GM11168 (cell line): ENCODE measurements around the gene POTEF.
"Not testable (repeated sequence)": the region's sequence is repeated elsewhere in the genome, so short reads cannot be mapped to it uniquely, and the experiment has no call there.

ENCODE experiments used
- in situ Hi-C: fragments of 300-500 bp; cut with MboI; formaldehyde crosslinking; loops from one replicate; pipeline ENCODE4 v1.12.0; 2022; ENCODE audit warnings: low sequenced_read_pairs; ENCODE audit not compliant: unreplicated experiment

POTEF gene

DNA sequence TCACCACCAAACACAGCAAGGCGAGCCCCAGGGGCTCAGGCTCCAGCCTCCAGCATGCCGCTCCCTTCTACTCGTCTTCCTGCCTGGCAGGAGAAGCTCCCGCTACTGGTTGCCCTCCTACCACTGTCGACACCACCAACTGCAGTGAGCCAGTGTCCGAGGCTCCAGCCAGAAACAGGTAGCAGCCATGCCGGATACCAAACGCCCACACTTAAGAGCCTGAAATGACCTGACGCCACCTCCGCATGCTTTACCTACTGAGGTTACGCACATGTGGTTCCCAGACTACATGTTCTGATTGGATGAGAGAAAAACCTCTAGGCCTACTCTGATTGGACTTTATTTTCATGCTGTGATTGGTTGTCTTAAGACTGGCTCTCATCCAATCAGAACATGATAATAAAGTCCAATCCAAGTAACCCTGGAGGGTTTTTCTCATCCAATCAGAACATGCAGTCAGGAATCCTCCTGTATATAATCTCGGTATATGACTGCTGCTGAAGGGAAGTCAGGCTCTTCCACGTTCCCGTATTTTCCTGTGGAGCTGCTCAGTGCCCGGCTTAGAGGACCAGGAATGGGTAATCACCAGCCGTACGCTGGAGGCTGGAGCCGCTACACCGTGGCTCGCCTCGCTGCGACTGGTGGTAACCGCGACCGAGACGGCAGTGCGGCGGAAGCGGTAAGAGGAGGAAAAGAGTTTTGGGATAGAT lies at the start of gene POTEF:
Gene POTEF (minus strand): TSS at position 103 of the 710 bp plus-strand sequence. CDS start 8,707 bp downstream, outside the sequence.
- in situ Hi-C loops = not testable (repeated sequence)

DNA sequence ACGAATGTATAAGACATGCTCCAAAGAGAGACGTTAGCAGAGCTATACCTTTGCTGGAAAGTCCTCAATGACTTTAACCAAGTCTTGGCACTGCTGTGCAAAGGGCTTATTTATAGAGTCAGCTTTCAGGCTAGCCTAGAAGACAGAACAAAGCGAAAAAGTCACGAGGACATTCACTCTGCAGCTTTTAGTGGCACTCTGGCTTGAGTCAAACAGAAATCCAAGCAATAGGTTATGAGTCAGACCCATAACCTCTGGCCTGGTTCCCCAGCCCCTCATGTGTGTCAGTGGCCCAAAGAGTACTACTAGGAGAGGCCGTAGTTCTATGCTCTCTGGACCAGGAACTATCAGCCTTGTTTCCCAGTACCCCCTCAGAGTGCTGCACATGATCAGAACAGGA lies 45.8 kb upstream of the POTEF start:
- in situ Hi-C loops = not testable (repeated sequence)

DNA sequence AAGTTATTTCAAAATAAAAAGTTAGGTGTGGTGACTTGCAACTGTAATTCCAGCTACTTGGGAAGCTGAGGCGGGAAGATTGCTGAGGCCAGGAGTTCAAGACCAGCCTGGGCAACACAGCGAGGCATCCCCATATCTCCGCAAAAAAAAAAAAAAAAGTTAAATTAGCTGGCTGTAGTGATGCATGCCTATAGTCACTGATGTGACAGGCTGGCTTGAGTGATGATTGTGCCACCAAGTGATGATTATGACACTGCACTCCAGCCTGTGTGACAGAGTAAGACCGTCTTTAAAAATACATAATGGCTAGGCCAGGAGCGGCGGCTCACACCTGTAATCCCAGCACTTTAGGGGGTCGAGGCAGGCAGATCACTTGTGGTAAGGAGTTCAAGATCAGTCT lies 40.9 kb upstream of the POTEF start:
- in situ Hi-C loops = no loop called here

GRCh38 chr2:130169163-130169562 lies 40.1 kb upstream of the POTEF start:
- in situ Hi-C loops = not testable (repeated sequence)

DNA sequence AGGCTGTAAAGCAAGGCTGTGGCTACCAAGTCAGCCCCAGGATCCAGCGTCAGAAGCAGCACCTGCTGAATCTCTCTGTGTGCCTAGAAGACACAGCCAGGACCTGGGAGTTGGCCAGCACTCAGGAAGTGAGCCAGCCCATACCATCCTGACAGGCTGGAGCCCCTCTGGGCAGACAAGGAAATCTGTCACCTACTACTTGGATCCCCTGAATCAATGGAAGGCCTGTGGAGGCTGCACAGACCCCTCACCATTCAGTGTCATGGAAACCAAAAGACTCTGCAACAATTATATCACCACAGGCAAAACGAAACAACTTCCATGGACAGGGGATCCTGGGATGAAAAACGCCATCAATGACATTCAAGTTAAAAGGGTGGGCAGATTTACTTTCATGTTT lies 37.6 kb upstream of the POTEF start:
- in situ Hi-C loops = not testable (repeated sequence)

- in situ Hi-C loops = no loop called here
These were observed 36.4 kb upstream of the POTEF start for GRCh38 chr2:130165293-130166016.

DNA sequence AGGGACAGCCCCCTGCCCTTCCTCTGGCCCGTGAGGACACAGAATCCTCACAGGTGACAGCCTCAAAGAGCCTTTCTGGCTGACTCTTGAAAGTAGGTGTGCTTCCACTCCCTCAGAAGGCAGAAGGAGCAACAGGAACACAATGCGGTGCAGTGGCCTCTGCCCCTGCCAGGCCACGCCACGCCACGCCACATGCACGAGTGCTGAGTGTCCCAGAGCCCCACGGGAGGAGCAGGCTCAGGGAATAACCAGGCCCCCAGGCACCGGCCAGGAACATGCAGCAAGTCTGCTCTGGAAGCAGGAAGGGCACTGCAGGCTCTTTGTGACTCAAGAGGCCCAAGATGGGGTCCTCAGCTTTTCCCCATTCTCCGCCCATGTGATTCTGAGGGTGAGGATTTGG lies 33.9 kb upstream of the POTEF start:
- in situ Hi-C loops = no loop called here

DNA sequence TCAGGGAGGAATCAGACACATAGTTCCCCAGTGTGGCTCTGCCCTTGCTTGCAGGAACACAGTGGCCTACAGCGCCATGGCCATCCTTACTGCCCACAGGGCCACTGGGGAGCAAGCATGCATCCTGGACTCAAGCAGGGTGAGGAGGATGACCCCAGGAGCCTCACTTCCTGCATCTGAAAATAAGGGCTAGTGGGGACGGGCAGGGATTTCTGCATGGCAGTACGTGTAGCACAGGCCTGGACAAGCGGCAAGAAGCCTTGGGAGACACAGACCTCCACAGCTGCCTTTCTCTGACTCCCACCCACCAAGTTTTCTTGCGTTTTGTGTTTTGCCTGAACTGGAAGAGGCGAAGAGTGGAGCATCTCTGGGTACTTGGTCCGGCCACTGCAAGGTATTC lies 33.5 kb upstream of the POTEF start:
- in situ Hi-C loops = not testable (repeated sequence)

- in situ Hi-C loops = not testable (repeated sequence)
These were observed 32.0 kb upstream of the POTEF start for GRCh38 chr2:130160838-130161705.

DNA sequence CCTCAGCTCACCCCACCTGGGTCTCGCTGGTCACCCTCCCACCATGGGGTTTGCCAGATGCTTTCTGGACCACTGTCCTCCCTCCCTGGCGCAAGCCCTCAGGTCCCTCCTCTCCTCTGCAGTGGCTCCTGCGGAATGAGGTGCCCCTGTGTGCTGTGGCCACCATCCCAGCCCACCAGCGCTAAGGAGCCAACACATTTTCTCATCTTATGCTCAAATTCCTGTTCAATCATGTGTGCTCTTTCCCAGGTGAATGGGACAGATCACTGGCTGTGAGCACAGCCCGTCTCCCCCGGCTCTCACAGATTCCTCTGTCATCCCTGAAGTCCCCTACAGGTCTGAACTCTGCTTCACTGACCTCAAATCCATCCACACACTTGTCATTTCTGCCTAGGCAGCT lies 31.1 kb upstream of the POTEF start:
- in situ Hi-C loops = no loop called here

DNA sequence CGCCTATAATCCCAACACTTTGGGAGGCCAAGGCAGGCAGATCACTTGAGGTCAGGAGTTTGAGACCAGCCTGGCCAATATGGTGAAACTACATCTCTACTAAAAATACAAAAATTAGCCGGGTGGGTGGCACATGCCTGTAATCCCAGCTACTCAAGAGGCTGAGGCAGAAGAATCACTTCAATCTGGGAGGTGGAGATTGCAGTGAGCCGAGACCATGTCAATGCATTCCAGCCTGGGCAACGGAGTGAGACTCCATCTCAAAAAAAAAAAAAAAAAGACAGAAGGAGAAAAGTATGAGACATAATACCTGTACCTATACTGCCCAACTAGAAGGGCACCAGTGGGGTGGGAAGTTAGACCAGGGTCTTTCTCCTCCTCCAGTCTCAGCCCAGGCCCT lies 30.4 kb upstream of the POTEF start:
- in situ Hi-C loops = loop anchor here (5.0 kb wide), 1 partner anchor 1358 kb away; no protein-coding TSS in a partner anchor

DNA sequence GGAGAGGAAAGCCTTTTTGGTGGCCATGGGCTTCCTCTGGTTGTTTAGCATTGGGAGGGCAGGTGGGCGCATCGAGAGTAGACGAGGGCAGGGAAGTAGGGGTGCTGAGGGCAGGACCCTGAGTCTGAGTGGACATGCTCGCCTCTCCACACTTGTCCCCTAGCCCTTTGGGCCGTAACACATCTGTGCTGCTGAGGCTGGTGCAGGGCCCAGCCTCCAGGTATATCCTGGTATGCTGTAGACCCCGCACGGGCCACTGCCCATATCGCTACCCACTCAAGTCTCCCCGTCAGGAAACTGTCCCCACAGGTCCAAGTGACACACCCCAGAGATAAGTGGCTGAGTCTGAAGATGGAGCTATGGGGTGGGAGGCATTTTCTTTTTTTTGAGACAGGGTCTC lies 29.6 kb upstream of the POTEF start:
- in situ Hi-C loops = loop anchor here (5.0 kb wide), 1 partner anchor 1359 kb away; no protein-coding TSS in a partner anchor

DNA sequence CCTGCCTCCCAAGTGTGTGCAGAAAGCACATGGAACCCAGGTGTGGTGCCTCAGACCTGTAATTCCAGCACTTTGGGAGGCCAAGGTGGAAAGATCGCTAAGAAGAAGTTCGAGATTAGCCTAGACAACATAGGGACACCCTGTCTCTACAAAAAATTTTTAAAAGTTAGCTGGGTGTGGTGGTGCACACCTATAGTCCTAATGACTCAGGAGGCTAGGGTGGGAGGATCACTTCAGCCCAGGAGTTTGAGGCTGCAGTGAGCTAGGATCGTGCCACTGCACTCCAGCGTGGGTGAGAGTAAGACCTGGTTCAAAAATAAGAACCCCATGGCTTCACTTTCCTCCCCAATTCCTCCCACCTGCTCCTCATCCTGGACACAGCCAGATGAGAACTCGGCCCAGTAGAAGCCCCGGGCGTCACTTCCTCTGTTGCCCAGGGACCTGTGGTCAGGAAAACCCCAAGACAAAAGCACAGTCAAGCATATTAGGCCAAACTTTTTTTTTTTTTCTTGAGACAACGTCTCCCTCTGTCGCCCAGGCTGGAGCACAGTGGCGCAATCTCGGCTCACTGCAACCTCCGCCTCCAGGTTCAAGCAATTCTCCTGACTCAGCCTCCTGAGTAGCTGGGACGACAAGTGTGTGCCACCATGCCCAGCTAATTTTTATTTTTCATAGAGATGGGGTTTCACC lies 28.9 kb upstream of the POTEF start:
- in situ Hi-C loops = loop anchor here (5.0 kb wide), 1 partner anchor 1359 kb away; no protein-coding TSS in a partner anchor

DNA sequence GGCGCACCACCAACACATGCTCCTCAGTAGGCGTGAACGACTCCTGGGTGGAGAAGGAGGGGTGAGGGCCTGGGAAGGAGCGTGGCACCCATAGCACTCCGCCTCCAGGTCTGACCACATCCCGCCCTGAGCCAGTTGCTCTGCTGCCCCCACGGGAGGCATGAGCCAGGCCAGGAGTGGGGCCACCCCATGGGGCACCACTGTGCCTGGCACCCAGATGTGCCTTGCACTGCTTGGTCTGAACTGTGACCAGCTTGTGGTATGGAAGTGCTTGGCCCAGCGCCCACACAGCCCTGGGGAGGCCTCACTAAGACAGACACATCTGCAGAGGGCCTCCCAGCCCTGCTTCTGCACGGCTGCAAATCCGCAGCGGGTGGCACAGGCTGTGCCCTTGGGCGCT lies 28.3 kb upstream of the POTEF start:
- in situ Hi-C loops = loop anchor here (5.0 kb wide), 1 partner anchor 1360 kb away; no protein-coding TSS in a partner anchor

DNA sequence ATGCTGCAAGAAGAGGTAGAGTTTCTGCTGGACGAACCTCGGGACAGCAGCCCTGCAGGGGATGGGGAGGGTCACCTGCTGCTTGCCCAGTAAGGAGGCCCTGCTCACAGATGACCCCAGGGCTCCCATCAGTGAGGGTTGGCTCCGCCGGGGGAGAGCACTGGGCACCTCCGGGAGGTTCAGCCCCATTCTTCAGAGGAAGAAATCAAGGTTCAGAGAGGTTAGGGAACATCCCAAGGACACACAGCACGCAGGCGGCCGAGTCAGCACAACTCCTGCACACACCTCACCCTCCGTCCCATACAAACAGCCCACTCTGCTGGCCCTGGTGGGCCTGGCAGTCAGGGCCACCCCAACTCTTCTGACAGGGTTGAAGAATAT lies 27.6 kb upstream of the POTEF start:
- in situ Hi-C loops = loop anchor here (5.0 kb wide), 1 partner anchor 1361 kb away; no protein-coding TSS in a partner anchor

- in situ Hi-C loops = loop anchor here (5.0 kb wide), 1 partner anchor 1361 kb away; no protein-coding TSS in a partner anchor
These were observed 27.1 kb upstream of the POTEF start for GRCh38 chr2:130155956-130156623.

GRCh38 chr2:130154773-130155765 lies 26.0 kb upstream of the POTEF start:
- in situ Hi-C loops = loop anchor here (5.0 kb wide), 1 partner anchor 1362 kb away; no protein-coding TSS in a partner anchor

- in situ Hi-C loops = not testable (repeated sequence)
These were observed 25.4 kb upstream of the POTEF start for GRCh38 chr2:130154423-130154770.
